GM23338 (cell line): ENCODE measurements around the gene ZNF222. TPM values are rescaled to one million over a fixed set of nuclear protein-coding genes. Genes with fewer than 3 reads are reported as not detected.

Source experiments
- ATAC-seq: fragments of 200-7000 bp; cut with Tn5 transposase; 3 replicates; pipeline ENCODE4 v1.9.1; 2020
- DNase-seq: peaks from one replicate; pipeline ENCODE4 v3.0.0-alpha.2; 2015; ENCODE audit warnings: low spot score
- H2AFZ ChIP-seq: fragments of 200-600 bp; sonication (generic); 2 replicates; pipeline ENCODE4 v1.8.0; 2016; ENCODE audit warnings: antibody characterized with exemption, mild to moderate bottlenecking, moderate library complexity
- H3F3A ChIP-seq: fragments of 200-600 bp; sonication (generic); replicated peaks from 2 replicates; pipeline ENCODE4 v1.8.0; 2017; ENCODE audit warnings: antibody characterized with exemption, mixed run types, low read depth
- H3K27ac ChIP-seq: fragments of 200-600 bp; sonication (generic); 2 replicates; pipeline ENCODE4 v1.6.1; 2016; ENCODE audit warnings: low read depth
- H3K27me3 ChIP-seq: fragments of 200-600 bp; sonication (generic); 2 replicates; pipeline ENCODE4 v1.8.0; 2016; ENCODE audit warnings: mild to moderate bottlenecking, mixed run types, moderate library complexity; ENCODE audit not compliant: insufficient read depth
- H3K36me3 ChIP-seq: fragments of 200-600 bp; sonication (generic); 2 replicates; pipeline ENCODE4 v1.8.0; 2016; ENCODE audit warnings: mild to moderate bottlenecking; ENCODE audit not compliant: insufficient read depth
- H3K4me1 ChIP-seq: fragments of 200-600 bp; sonication (generic); 2 replicates; pipeline ENCODE4 v1.8.0; 2016; ENCODE audit warnings: mild to moderate bottlenecking, moderate library complexity; ENCODE audit not compliant: insufficient read depth
- H3K4me2 ChIP-seq: fragments of 200-600 bp; sonication (generic); 2 replicates; pipeline ENCODE4 v1.7.1; 2017; ENCODE audit warnings: mixed run types
- H3K4me3 ChIP-seq: fragments of 200-600 bp; sonication (generic); 2 replicates; pipeline ENCODE4 v1.6.1; 2016; ENCODE audit warnings: mixed run types
- H3K79me2 ChIP-seq: fragments of 200-600 bp; sonication (generic); replicated peaks from 2 replicates; pipeline ENCODE4 v1.8.0; 2017; ENCODE audit warnings: mild to moderate bottlenecking; ENCODE audit not compliant: insufficient read depth
- H3K9me2 ChIP-seq: fragments of 200-600 bp; sonication (generic); 2 replicates; pipeline ENCODE4 v1.8.0; 2017; ENCODE audit not compliant: insufficient read depth
- H4K20me1 ChIP-seq: fragments of 200-600 bp; sonication (generic); replicated peaks from 2 replicates; pipeline ENCODE4 v1.8.0; 2017; ENCODE audit warnings: mild to moderate bottlenecking; ENCODE audit not compliant: insufficient read depth
- H3K27ac Mint-ChIP-seq: 2 replicates; pipeline ENCODE4 v1.8.0; 2020; ENCODE audit warnings: inconsistent platforms, mild to moderate bottlenecking, moderate library complexity, mixed read lengths
- H3K27me3 Mint-ChIP-seq: 3 replicates; pipeline ENCODE4 v1.8.0; 2022; ENCODE audit warnings: low read depth, mild to moderate bottlenecking, moderate library complexity, mixed read lengths, inconsistent platforms; ENCODE audit not compliant: insufficient read depth, poor library complexity
- H3K36me3 Mint-ChIP-seq: 3 replicates; pipeline ENCODE4 v1.8.0; 2021; ENCODE audit warnings: low read depth, mild to moderate bottlenecking, inconsistent platforms, moderate library complexity, mixed read lengths
- H3K4me1 Mint-ChIP-seq: 3 replicates; pipeline ENCODE4 v1.8.0; 2020; ENCODE audit warnings: mild to moderate bottlenecking, inconsistent platforms, mixed read lengths
- H3K4me3 Mint-ChIP-seq: 3 replicates; pipeline ENCODE4 v1.8.0; 2021; ENCODE audit warnings: moderate library complexity, mild to moderate bottlenecking, inconsistent platforms, mixed read lengths
- H3K9me3 Mint-ChIP-seq: 3 replicates; pipeline ENCODE4 v1.8.0; 2020; ENCODE audit warnings: moderate library complexity, mild to moderate bottlenecking, inconsistent platforms, mixed read lengths
- CREB1 ChIP-seq: fragments of 250-450 bp; sonication (Bioruptor Pico); IDR thresholded peaks from 2 replicates; pipeline ENCODE4 v1.5.0; 2020; ENCODE audit warnings: low read depth, mild to moderate bottlenecking, moderate library complexity
- CTCF ChIP-seq, 2 experiments: fragments of 200-600 bp in 1 of 2; sonication (generic) in 1 of 2; conservative IDR thresholded peaks; 2 replicates each; pipeline versions ENCODE4 v1.5.1 to v1.6.1; 2016 to 2017; ENCODE audit warnings: antibody characterized with exemption in 2 of 2, low read depth in 2 of 2, mild to moderate bottlenecking in 2 of 2, moderate library complexity in 1 of 2
- EZH2 ChIP-seq: fragments of 200-600 bp; sonication (generic); IDR thresholded peaks from one replicate; pipeline ENCODE4 v1.8.0; 2017; ENCODE audit warnings: antibody characterized with exemption, mild to moderate bottlenecking, low read depth; ENCODE audit not compliant: unreplicated experiment
- JUNB ChIP-seq: IDR thresholded peaks from one replicate; pipeline ENCODE4 v1.6.1; 2016; ENCODE audit warnings: antibody characterized with exemption; ENCODE audit not compliant: unreplicated experiment
- NANOG ChIP-seq: IDR thresholded peaks from 2 replicates; pipeline ENCODE4 v1.6.1; 2016; ENCODE audit warnings: antibody characterized with exemption, borderline replicate concordance
- POLR2AphosphoS5 ChIP-seq: IDR thresholded peaks from 2 replicates; pipeline ENCODE4 v1.6.1; 2016; ENCODE audit warnings: antibody characterized with exemption, low read depth
- STAT1 ChIP-seq: IDR thresholded peaks from one replicate; pipeline ENCODE4 v1.6.1; 2016; ENCODE audit warnings: antibody characterized with exemption; ENCODE audit not compliant: unreplicated experiment
- ZNF114 ChIP-seq: fragments of 250-450 bp; sonication (Bioruptor Pico); IDR thresholded peaks from 2 replicates; pipeline ENCODE4 v1.5.0; 2020; ENCODE audit warnings: mild to moderate bottlenecking, moderate library complexity
- ZNF331 ChIP-seq: fragments of 250-450 bp; sonication (Bioruptor Pico); IDR thresholded peaks from 2 replicates; pipeline ENCODE4 v1.5.0; 2020; ENCODE audit warnings: low read depth, mild to moderate bottlenecking, moderate library complexity
- long read RNA-seq: library from polyadenylated mRNA; unstranded; transcript quantifications from one replicate; pipeline ENCODE4 v2.0.0, GENCODE V29; 2020; ENCODE audit not compliant: unreplicated experiment
- polyA plus RNA-seq: library from polyadenylated mRNA; unstranded; fragments of >200 nt; fragmentation: Nextera tagmentation; extraction: Ambion mirVana; gene quantifications from 2 replicates; pipeline ENCODE4 v1.2.1, GENCODE V29; 2016
- total RNA-seq: library from RNA; depleted of rRNA; stranded (reverse); fragments of >200 nt; shearing (Covaris generic); gene quantifications from 2 replicates; pipeline ENCODE4 v1.2.3, GENCODE V29; 2014; rRNA removed
- TF ChIP-seq, protein P1 (sequence below): fragments of 250-450 bp; sonication (Bioruptor Pico); IDR thresholded peaks from 2 replicates; pipeline ENCODE4 v1.5.0; 2020; ENCODE audit warnings: mild to moderate bottlenecking, moderate library complexity
- TF ChIP-seq, protein P2 (sequence below): IDR thresholded peaks from 2 replicates; pipeline ENCODE4 v1.6.1; 2016; ENCODE audit warnings: antibody characterized with exemption

The ZNF222 gene
- total RNA-seq (2.3 and 3.4 TPM in 2 replicates), polyA plus RNA-seq (2.6 and 2.8 TPM in 2 replicates)
- long read RNA-seq, transcript ZNF222-202 (4 exons, 1,595 nt), result major isoform, 5 of 9 reads
- long read RNA-seq, partial matches to known transcripts, result 1 of 9 reads
- long read RNA-seq, other reads (novel, unspliced or antisense), result 3 of 9 reads

DNA sequence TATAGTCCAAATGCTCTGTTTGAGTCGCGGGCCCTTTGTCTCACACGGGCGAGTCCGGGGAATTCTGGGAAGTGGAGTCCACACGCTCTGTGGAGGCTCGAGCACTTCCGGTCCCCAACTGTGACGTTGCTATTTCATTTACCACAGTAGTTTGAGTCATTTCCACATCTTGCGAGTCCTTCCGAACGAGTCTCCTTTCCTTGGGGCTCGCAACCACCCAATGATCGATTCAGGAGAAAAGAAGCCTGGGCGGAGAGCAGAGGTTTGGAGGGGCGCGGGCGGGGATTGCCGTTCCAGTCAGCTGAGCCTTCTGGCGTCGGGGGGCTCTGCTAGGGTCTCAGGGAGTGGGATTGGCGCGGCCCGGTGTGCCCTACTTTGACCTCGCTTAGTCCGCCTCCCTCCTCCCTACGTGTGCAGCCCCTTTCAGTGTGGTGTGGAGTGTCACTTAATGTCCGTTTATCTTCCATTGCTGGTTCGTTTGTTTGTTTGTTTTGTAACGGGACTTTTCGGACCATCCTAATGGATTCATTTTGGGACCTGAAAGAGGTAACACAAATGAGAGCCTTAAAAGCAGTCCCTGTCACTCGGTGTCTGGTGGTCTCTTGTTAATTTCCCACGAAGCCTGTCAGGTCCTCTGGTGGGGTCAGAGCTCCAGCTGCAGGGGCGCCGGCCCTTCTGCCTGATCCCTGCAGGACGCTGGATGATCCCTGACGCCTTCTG, at the start of gene ZNF222:
ZNF222 (plus strand) TSS at position 163 of the 720 bp plus-strand sequence; CDS start at position 221, 58 bp downstream.
- Histone ChIP-seq H3K4me2 (peak within 1 kb of the TSS; percentile 77), H4K20me1 (no peaks in the 10 kb centered on the region), H3K4me3 (peak within 1 kb of the TSS; percentile 67), H3K4me1 (no peaks in the 10 kb centered on the region), H3K27me3 (no peaks in the 10 kb centered on the region), H3K79me2 (peaks cover 6% of the 10 kb centered on the region; the same call in 1 of the 2 replicates), H3F3A (no peaks in the 10 kb centered on the region), H3K36me3 (peaks cover 21% of the 10 kb centered on the region), H3K9me2 (no peaks in the 10 kb centered on the region), H3K27ac (no peak within 1 kb of the TSS), H2AFZ (peak within 1 kb of the TSS; percentile 96)
- peak; percentile 100 for ATAC-seq
- peak; percentile 91 for DNase-seq
- TF ChIP-seq NANOG (no peak), STAT1 (no peak), JUNB (no peak), EZH2 (no peak), CREB1 (CRISPR knock-in tag) (peak; percentile 85), CTCF (conservative IDR thresholded peaks at IDR 0.05; ENCODE audit: low read depth in 2 of 2) (no peak), POLR2AphosphoS5 (peak; percentile 73; the same call in 1 of the 2 replicates), ZNF114 (CRISPR knock-in tag) (no peak), ZNF331 (CRISPR knock-in tag) (no peak)
- TF ChIP-seq, protein P1, sequence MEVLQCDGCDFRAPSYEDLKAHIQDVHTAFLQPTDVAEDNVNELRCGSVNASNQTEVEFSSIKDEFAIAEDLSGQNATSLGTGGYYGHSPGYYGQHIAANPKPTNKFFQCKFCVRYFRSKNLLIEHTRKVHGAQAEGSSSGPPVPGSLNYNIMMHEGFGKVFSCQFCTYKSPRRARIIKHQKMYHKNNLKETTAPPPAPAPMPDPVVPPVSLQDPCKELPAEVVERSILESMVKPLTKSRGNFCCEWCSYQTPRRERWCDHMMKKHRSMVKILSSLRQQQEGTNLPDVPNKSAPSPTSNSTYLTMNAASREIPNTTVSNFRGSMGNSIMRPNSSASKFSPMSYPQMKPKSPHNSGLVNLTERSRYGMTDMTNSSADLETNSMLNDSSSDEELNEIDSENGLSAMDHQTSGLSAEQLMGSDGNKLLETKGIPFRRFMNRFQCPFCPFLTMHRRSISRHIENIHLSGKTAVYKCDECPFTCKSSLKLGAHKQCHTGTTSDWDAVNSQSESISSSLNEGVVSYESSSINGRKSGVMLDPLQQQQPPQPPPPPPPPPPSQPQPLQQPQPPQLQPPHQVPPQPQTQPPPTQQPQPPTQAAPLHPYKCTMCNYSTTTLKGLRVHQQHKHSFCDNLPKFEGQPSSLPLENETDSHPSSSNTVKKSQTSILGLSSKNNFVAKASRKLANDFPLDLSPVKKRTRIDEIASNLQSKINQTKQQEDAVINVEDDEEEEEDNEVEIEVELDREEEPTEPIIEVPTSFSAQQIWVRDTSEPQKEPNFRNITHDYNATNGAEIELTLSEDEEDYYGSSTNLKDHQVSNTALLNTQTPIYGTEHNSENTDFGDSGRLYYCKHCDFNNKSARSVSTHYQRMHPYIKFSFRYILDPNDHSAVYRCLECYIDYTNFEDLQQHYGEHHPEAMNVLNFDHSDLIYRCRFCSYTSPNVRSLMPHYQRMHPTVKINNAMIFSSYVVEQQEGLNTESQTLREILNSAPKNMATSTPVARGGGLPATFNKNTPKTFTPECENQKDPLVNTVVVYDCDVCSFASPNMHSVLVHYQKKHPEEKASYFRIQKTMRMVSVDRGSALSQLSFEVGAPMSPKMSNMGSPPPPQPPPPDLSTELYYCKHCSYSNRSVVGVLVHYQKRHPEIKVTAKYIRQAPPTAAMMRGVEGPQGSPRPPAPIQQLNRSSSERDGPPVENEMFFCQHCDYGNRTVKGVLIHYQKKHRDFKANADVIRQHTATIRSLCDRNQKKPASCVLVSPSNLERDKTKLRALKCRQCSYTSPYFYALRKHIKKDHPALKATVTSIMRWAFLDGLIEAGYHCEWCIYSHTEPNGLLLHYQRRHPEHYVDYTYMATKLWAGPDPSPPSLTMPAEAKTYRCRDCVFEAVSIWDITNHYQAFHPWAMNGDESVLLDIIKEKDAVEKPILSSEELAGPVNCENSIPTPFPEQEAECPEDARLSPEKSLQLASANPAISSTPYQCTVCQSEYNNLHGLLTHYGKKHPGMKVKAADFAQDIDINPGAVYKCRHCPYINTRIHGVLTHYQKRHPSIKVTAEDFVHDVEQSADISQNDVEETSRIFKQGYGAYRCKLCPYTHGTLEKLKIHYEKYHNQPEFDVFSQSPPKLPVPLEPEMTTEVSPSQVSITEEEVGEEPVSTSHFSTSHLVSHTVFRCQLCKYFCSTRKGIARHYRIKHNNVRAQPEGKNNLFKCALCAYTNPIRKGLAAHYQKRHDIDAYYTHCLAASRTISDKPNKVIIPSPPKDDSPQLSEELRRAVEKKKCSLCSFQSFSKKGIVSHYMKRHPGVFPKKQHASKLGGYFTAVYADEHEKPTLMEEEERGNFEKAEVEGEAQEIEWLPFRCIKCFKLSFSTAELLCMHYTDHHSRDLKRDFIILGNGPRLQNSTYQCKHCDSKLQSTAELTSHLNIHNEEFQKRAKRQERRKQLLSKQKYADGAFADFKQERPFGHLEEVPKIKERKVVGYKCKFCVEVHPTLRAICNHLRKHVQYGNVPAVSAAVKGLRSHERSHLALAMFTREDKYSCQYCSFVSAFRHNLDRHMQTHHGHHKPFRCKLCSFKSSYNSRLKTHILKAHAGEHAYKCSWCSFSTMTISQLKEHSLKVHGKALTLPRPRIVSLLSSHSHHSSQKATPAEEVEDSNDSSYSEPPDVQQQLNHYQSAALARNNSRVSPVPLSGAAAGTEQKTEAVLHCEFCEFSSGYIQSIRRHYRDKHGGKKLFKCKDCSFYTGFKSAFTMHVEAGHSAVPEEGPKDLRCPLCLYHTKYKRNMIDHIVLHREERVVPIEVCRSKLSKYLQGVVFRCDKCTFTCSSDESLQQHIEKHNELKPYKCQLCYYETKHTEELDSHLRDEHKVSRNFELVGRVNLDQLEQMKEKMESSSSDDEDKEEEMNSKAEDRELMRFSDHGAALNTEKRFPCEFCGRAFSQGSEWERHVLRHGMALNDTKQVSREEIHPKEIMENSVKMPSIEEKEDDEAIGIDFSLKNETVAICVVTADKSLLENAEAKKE (CRISPR knock-in tag), result no peak
- TF ChIP-seq, protein P2, sequence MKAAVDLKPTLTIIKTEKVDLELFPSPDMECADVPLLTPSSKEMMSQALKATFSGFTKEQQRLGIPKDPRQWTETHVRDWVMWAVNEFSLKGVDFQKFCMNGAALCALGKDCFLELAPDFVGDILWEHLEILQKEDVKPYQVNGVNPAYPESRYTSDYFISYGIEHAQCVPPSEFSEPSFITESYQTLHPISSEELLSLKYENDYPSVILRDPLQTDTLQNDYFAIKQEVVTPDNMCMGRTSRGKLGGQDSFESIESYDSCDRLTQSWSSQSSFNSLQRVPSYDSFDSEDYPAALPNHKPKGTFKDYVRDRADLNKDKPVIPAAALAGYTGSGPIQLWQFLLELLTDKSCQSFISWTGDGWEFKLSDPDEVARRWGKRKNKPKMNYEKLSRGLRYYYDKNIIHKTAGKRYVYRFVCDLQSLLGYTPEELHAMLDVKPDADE, result peak; percentile 89
- peaks cover 7% of the 10 kb centered on the region; the same call in 2 of the 3 replicates for H3K4me1 Mint-ChIP-seq
- peak within 1 kb of the TSS; percentile 99 for H3K4me3 Mint-ChIP-seq
- peaks cover 6% of the 10 kb centered on the region for H3K27me3 Mint-ChIP-seq
- peak within 1 kb of the TSS; percentile 98 for H3K27ac Mint-ChIP-seq
- H3K9me3 Mint-ChIP-seq, result peaks cover 12% of the 10 kb centered on the region
- H3K36me3 Mint-ChIP-seq, result peaks cover 37% of the 10 kb centered on the region
